DOHH2 (cell line): Measurements from ENCODE around the gene SMG6.
"Not testable (repeated sequence)": the region's sequence is repeated elsewhere in the genome, so short reads cannot be mapped to it uniquely, and the experiment has no call there.

Experiments used
- H3F3A ChIP-seq: fragments of 200-600 bp; sonication (generic), shearing (Covaris generic); 2 replicates; pipeline ENCODE4 v1.6.0; 2016; ENCODE audit warnings: antibody characterized with exemption, mild to moderate bottlenecking; ENCODE audit not compliant: control insufficient read depth, insufficient read depth
- H3K27ac ChIP-seq: fragments of 200-600 bp; sonication (generic); 2 replicates; pipeline ENCODE4 v1.5.1; 2014; ENCODE audit warnings: low read depth, mild to moderate bottlenecking, low read length, moderate library complexity
- H3K27me3 ChIP-seq: fragments of 200-600 bp; sonication (generic); 2 replicates; pipeline ENCODE4 v1.6.1; 2014; ENCODE audit warnings: mild to moderate bottlenecking, low read length, mixed read lengths; ENCODE audit not compliant: control insufficient read depth
- H3K36me3 ChIP-seq: fragments of 200-600 bp; sonication (generic); 2 replicates; pipeline ENCODE4 v1.6.1; 2014; ENCODE audit warnings: mild to moderate bottlenecking, low read length, moderate library complexity, mixed read lengths; ENCODE audit not compliant: control insufficient read depth
- H3K4me1 ChIP-seq: fragments of 200-600 bp; sonication (generic); 2 replicates; pipeline ENCODE4 v1.6.1; 2014; ENCODE audit warnings: mild to moderate bottlenecking, low read length, mixed read lengths; ENCODE audit not compliant: control insufficient read depth
- H3K4me2 ChIP-seq: fragments of 200-600 bp; sonication (generic); 2 replicates; pipeline ENCODE4 v1.6.0; 2014; ENCODE audit warnings: mild to moderate bottlenecking, low read length, moderate library complexity
- H3K4me3 ChIP-seq: fragments of 200-600 bp; sonication (generic); 2 replicates; pipeline ENCODE4 v1.5.1; 2014; ENCODE audit warnings: mild to moderate bottlenecking, low read length, mixed read lengths
- H3K79me2 ChIP-seq: fragments of 200-600 bp; sonication (generic); 2 replicates; pipeline ENCODE4 v1.6.1; 2014; ENCODE audit warnings: mild to moderate bottlenecking, low read length, mixed read lengths; ENCODE audit not compliant: control insufficient read depth
- H3K9me2 ChIP-seq: fragments of 200-600 bp; sonication (generic); replicated peaks from 2 replicates; pipeline ENCODE4 v1.6.1; 2014; ENCODE audit warnings: mild to moderate bottlenecking, low read length, mixed read lengths; ENCODE audit not compliant: control insufficient read depth
- H3K9me3 ChIP-seq: fragments of 200-600 bp; sonication (generic); 2 replicates; pipeline ENCODE4 v1.6.1; 2014; ENCODE audit warnings: antibody characterized with exemption, low read length, mixed read lengths; ENCODE audit not compliant: control insufficient read depth, insufficient read depth
- H4K20me1 ChIP-seq: fragments of 200-600 bp; sonication (generic); 2 replicates; pipeline ENCODE4 v1.6.0; 2014; ENCODE audit warnings: low read depth, mild to moderate bottlenecking, antibody characterized with exemption, low read length, moderate library complexity; ENCODE audit not compliant: control insufficient read depth, insufficient read depth
- EZH2phosphoT487 ChIP-seq: fragments of 200-600 bp; sonication (generic); IDR thresholded peaks from 2 replicates; pipeline ENCODE4 v1.6.1; 2017; ENCODE audit warnings: borderline replicate concordance, mild to moderate bottlenecking, antibody characterized with exemption, low read length, moderate library complexity, mixed read lengths
- TF ChIP-seq, protein P1 (sequence below): fragments of 200-600 bp; sonication (generic); IDR thresholded peaks from one replicate; pipeline ENCODE4 v1.5.1; 2014; ENCODE audit warnings: antibody characterized with exemption, mild to moderate bottlenecking, low read depth, low read length; ENCODE audit not compliant: poor library complexity, severe bottlenecking

Gene SMG6

DNA sequence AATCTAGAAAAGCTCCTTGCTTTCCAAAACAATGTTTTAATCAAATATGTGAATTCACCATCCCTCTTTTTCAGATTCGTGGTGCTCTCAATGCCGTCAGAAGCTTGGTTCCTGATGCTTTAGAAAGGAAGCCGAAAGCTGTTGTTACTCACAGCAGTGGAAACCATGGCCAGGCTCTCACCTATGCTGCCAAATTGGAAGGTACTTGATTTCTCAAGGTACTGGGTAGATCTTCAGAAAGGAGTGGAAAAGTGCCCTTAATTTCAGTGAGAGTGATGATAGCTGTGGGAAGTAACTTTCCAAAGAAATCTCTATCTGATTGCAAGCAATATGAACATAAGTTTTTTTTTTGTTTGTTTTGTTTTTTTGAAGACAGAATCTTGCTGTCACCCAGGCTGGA, 14.2 kb upstream of the SMG6 start:
- Histone ChIP-seq H3K27ac (no peak overlapping the region), H3K9me2 (no peaks in the 10 kb centered on the region), H3K4me2 (no peak overlapping the region), H3F3A (peaks cover 27% of the 10 kb centered on the region), H3K27me3 (no peaks in the 10 kb centered on the region), H3K36me3 (peaks cover 13% of the 10 kb centered on the region), H3K4me1 (no peaks in the 10 kb centered on the region), H4K20me1 (no peaks in the 10 kb centered on the region), H3K9me3 (no peaks in the 10 kb centered on the region), H3K4me3 (no peak overlapping the region), H3K79me2 (no peaks in the 10 kb centered on the region)
- TF ChIP-seq, protein P1, sequence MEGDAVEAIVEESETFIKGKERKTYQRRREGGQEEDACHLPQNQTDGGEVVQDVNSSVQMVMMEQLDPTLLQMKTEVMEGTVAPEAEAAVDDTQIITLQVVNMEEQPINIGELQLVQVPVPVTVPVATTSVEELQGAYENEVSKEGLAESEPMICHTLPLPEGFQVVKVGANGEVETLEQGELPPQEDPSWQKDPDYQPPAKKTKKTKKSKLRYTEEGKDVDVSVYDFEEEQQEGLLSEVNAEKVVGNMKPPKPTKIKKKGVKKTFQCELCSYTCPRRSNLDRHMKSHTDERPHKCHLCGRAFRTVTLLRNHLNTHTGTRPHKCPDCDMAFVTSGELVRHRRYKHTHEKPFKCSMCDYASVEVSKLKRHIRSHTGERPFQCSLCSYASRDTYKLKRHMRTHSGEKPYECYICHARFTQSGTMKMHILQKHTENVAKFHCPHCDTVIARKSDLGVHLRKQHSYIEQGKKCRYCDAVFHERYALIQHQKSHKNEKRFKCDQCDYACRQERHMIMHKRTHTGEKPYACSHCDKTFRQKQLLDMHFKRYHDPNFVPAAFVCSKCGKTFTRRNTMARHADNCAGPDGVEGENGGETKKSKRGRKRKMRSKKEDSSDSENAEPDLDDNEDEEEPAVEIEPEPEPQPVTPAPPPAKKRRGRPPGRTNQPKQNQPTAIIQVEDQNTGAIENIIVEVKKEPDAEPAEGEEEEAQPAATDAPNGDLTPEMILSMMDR, result no peak
- no peak for TF ChIP-seq EZH2phosphoT487

DNA sequence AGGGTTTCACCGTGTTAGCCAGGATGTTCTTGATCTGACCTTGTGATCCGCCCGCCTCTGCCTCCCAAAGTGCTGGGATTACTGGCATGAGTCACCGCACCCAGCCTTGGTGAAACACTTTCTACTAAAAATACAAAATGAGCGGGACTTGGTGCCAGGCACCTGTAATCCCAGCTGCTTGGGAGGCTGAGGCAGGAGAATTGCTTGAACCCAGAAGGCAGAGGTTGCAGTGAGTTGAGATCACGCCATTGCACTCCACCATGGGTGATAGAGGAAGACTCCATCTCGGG, 13.3 kb upstream of the SMG6 start:
- H3K9me2 ChIP-seq, H3K4me2 ChIP-seq, H3K27ac ChIP-seq, H3K27me3 ChIP-seq, H3K4me1 ChIP-seq, H3K9me3 ChIP-seq, H3K36me3 ChIP-seq, H4K20me1 ChIP-seq, H3K79me2 ChIP-seq, H3K4me3 ChIP-seq: not testable (repeated sequence)
- H3F3A ChIP-seq, result peaks cover 25% of the 10 kb centered on the region

DNA sequence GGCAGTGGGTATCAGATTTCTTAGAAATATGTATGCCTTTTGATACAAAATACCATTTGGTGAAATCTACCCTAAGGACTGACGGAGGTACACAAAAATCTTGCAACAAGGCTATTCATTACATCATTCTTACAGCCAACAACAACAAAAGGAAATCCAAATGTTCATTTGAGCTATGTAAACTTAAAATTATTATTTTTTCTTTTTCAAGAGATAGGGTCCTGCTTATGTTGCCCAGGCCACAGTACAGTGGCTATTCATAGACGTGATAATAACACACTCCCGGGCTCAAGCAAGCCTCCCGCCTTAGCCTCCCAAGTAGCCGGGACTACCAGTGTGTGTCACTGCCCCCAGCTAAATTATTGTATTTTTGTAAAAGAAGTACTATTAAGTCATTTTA, 9.2 kb upstream of the SMG6 start:
- Histone ChIP-seq H3K4me3 (no peak overlapping the region), H4K20me1 (no peaks in the 10 kb centered on the region), H3K9me3 (no peaks in the 10 kb centered on the region), H3K36me3 (peaks cover 3% of the 10 kb centered on the region; the same call in 1 of the 2 replicates), H3K9me2 (no peaks in the 10 kb centered on the region), H3K4me2 (no peak overlapping the region), H3K79me2 (no peaks in the 10 kb centered on the region), H3F3A (peaks cover 10% of the 10 kb centered on the region), H3K27ac (no peak overlapping the region), H3K4me1 (no peaks in the 10 kb centered on the region), H3K27me3 (no peaks in the 10 kb centered on the region)
- no peak for TF ChIP-seq EZH2phosphoT487
- TF ChIP-seq, protein P1, result no peak

DNA sequence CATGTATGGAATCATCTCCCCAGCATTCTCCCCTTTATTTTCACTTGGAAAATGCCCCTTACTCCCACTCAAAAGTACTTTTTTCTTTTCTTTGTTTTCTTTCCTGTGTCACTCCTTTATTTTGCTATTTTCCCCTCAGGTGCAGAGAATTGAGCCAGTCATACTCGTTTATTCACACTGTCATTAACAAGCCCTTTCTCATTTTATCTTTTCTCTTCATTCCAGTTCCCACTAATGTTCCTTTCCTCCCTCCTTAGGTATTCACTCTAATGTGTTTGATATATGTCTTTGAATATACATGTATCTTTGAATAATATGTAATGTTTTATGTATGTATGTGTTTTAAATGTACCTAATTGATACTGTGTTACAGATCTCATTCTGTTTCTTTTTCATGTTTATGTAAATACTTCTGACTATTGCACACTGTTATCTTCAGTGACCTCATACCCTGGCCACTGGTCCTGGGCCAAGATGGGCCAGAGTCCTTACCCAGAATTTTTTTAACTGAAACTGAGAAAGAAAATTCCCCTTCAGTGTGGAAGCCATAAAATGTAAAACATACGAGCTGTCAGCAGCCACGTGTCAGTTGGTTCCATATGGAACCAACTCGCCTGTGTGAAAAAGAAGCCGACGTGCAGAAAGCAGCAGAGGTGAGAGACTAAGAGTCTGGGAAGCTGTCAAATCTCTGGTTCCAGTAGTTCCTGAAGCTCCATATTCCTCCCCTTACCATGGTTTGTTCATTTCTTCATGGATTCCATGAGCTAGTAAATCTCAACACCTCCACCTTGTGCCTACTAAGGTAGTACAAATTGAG, 6.0 kb upstream of the SMG6 start:
- H3K4me1 ChIP-seq, result peaks cover 4% of the 10 kb centered on the region

More for the DNA sequence above, 6.0 kb upstream of the SMG6 start:
- Histone ChIP-seq H3K36me3 (peaks cover 7% of the 10 kb centered on the region; the same call in 1 of the 2 replicates), H3K27me3 (no peaks in the 10 kb centered on the region), H4K20me1 (peaks cover 5% of the 10 kb centered on the region; the same call in 1 of the 2 replicates), H3K9me3 (no peaks in the 10 kb centered on the region), H3K4me2 (no peak overlapping the region), H3K4me3 (no peak overlapping the region), H3F3A (peaks cover 6% of the 10 kb centered on the region), H3K27ac (no peak overlapping the region), H3K79me2 (peaks cover 14% of the 10 kb centered on the region), H3K9me2 (no peaks in the 10 kb centered on the region)
- no peak for TF ChIP-seq EZH2phosphoT487
- TF ChIP-seq, protein P1, result no peak
